ENCODE measurements around the gene EFNA4.

- TF ChIP-seq, protein P1, sequence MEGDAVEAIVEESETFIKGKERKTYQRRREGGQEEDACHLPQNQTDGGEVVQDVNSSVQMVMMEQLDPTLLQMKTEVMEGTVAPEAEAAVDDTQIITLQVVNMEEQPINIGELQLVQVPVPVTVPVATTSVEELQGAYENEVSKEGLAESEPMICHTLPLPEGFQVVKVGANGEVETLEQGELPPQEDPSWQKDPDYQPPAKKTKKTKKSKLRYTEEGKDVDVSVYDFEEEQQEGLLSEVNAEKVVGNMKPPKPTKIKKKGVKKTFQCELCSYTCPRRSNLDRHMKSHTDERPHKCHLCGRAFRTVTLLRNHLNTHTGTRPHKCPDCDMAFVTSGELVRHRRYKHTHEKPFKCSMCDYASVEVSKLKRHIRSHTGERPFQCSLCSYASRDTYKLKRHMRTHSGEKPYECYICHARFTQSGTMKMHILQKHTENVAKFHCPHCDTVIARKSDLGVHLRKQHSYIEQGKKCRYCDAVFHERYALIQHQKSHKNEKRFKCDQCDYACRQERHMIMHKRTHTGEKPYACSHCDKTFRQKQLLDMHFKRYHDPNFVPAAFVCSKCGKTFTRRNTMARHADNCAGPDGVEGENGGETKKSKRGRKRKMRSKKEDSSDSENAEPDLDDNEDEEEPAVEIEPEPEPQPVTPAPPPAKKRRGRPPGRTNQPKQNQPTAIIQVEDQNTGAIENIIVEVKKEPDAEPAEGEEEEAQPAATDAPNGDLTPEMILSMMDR (IDR thresholded peaks at IDR 0.05), result no peak
- TF ChIP-seq POLR2A (IDR thresholded peaks at IDR 0.05), result no peak
Measured at GRCh38 chr1:155032886-155033285, 30.7 kb upstream of the EFNA4 start.

All from body of pancreas (tissue), 4 donors.